ENCODE data around the gene TLN1. TPM values are rescaled to one million over a fixed set of nuclear protein-coding genes. Genes with fewer than 3 reads are reported as not detected.
A peak's percentile ranks its signal among the peaks of the same experiment; 100 is the strongest.

Gene TLN1
- total RNA-seq, 1 experiment from 2014 or later = 109 TPM

DNA sequence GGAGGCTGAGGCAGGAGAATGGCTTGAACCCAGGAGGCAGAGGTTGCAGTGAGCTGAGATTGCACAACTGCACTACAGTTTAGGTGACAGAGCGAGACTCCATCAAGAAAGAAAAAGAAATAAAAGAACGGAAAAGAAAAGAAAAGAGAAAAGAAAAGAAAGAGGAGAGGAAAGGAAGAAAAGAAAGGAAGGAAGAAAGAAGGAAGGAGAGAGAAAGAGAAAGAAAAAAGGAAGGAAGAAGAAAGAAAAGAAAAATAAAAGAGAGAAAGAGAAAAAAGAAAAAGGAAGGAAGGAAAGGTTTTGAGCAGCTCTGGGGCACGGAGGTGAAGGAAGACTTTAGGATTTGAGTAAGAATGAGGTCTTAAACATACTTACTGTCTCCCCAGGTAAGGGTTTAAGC, 18.4 kb downstream of the TLN1 start (continued):
- TF ChIP-seq OVOL2 (CRISPR knock-in tag; IDR thresholded peaks at IDR 0.05; ENCODE audit: borderline replicate concordance) = no peak
- no peak for TF ChIP-seq TCF7 (CRISPR knock-in tag; IDR thresholded peaks at IDR 0.05; ENCODE audit: low read depth)
- TF ChIP-seq, protein P1, sequence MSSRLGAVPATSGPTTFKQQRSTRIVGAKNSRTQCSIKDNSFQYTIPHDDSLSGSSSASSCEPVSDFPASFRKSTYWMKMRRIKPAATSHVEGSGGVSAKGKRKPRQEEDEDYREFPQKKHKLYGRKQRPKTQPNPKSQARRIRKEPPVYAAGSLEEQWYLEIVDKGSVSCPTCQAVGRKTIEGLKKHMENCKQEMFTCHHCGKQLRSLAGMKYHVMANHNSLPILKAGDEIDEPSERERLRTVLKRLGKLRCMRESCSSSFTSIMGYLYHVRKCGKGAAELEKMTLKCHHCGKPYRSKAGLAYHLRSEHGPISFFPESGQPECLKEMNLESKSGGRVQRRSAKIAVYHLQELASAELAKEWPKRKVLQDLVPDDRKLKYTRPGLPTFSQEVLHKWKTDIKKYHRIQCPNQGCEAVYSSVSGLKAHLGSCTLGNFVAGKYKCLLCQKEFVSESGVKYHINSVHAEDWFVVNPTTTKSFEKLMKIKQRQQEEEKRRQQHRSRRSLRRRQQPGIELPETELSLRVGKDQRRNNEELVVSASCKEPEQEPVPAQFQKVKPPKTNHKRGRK (CRISPR knock-in tag; IDR thresholded peaks at IDR 0.05; ENCODE audit: borderline replicate concordance) = no peak
- TF ChIP-seq, protein P2, sequence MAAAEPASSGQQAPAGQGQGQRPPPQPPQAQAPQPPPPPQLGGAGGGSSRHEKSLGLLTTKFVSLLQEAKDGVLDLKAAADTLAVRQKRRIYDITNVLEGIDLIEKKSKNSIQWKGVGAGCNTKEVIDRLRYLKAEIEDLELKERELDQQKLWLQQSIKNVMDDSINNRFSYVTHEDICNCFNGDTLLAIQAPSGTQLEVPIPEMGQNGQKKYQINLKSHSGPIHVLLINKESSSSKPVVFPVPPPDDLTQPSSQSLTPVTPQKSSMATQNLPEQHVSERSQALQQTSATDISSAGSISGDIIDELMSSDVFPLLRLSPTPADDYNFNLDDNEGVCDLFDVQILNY (CRISPR knock-in tag; IDR thresholded peaks at IDR 0.05) = no peak
- TF ChIP-seq, protein P3, sequence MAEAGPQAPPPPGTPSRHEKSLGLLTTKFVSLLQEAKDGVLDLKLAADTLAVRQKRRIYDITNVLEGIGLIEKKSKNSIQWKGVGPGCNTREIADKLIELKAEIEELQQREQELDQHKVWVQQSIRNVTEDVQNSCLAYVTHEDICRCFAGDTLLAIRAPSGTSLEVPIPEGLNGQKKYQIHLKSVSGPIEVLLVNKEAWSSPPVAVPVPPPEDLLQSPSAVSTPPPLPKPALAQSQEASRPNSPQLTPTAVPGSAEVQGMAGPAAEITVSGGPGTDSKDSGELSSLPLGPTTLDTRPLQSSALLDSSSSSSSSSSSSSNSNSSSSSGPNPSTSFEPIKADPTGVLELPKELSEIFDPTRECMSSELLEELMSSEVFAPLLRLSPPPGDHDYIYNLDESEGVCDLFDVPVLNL (CRISPR knock-in tag; IDR thresholded peaks at IDR 0.05; ENCODE audit: borderline replicate concordance, low read depth) = no peak
- TF ChIP-seq TEAD4 (CRISPR knock-in tag; IDR thresholded peaks at IDR 0.05) = no peak
- TF ChIP-seq, protein P4, sequence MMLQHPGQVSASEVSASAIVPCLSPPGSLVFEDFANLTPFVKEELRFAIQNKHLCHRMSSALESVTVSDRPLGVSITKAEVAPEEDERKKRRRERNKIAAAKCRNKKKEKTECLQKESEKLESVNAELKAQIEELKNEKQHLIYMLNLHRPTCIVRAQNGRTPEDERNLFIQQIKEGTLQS (CRISPR knock-in tag; conservative IDR thresholded peaks at IDR 0.05) = no peak
- no peak for TF ChIP-seq NFYB (CRISPR knock-in tag; conservative IDR thresholded peaks at IDR 0.05; ENCODE audit: low read depth)
- no peak for TF ChIP-seq CREM (CRISPR knock-in tag; IDR thresholded peaks at IDR 0.05)

DNA sequence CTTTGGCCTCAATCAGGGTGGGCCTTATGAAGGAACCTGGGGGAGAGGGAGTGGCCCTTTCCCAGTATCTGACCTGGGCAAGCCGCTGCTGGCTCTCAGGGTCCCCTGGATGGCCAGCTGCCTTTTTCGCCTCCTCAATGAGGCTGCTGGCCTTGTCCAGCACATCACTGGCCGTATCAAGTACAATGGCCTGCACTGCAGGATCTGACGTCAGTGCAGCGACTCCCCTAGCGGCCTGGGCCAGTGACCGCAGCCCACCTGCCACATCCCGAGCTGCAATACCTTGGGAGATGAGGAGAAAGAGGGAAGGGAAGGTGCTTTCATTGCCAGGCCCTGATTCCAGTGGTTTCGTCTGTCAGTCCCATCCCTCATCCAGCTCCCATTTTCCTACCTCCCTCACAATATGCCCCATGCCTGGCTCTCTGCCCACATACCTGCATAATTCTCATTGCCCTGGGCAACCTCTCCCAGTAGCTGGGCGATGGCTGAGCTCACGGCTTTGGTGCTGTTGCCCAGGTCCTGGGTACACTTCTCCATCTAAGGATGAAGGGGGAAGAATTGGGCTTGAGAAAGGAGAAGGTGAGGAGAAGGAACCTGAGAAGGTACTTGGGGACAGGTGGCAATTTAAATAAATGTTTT, 19.1 kb downstream of the TLN1 start:
- ChIA-PET CTCF (interaction anchor here (0.7 to 4.1 kb wide), 14 partner anchors 13 to 102 kb away, joined by 3 to 29 read pairs (median 4); partner anchors contain the start of genes ARHGEF39, CREB3 and TLN1), POLR2A (interaction anchor here (0.6 kb wide), 1 partner anchor 23 kb away, joined by 3 read pairs; no protein-coding TSS in a partner anchor)
- no peak overlapping the region for H3K4me3 Mint-ChIP-seq
- TF ChIP-seq, protein P5, sequence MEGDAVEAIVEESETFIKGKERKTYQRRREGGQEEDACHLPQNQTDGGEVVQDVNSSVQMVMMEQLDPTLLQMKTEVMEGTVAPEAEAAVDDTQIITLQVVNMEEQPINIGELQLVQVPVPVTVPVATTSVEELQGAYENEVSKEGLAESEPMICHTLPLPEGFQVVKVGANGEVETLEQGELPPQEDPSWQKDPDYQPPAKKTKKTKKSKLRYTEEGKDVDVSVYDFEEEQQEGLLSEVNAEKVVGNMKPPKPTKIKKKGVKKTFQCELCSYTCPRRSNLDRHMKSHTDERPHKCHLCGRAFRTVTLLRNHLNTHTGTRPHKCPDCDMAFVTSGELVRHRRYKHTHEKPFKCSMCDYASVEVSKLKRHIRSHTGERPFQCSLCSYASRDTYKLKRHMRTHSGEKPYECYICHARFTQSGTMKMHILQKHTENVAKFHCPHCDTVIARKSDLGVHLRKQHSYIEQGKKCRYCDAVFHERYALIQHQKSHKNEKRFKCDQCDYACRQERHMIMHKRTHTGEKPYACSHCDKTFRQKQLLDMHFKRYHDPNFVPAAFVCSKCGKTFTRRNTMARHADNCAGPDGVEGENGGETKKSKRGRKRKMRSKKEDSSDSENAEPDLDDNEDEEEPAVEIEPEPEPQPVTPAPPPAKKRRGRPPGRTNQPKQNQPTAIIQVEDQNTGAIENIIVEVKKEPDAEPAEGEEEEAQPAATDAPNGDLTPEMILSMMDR (IDR thresholded peaks at IDR 0.05) = 0 out of 2 replicates have a peak, but pooled peaks have one; percentile 20
- TF ChIP-seq, protein P6, sequence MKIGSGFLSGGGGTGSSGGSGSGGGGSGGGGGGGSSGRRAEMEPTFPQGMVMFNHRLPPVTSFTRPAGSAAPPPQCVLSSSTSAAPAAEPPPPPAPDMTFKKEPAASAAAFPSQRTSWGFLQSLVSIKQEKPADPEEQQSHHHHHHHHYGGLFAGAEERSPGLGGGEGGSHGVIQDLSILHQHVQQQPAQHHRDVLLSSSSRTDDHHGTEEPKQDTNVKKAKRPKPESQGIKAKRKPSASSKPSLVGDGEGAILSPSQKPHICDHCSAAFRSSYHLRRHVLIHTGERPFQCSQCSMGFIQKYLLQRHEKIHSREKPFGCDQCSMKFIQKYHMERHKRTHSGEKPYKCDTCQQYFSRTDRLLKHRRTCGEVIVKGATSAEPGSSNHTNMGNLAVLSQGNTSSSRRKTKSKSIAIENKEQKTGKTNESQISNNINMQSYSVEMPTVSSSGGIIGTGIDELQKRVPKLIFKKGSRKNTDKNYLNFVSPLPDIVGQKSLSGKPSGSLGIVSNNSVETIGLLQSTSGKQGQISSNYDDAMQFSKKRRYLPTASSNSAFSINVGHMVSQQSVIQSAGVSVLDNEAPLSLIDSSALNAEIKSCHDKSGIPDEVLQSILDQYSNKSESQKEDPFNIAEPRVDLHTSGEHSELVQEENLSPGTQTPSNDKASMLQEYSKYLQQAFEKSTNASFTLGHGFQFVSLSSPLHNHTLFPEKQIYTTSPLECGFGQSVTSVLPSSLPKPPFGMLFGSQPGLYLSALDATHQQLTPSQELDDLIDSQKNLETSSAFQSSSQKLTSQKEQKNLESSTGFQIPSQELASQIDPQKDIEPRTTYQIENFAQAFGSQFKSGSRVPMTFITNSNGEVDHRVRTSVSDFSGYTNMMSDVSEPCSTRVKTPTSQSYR (CRISPR knock-in tag; IDR thresholded peaks at IDR 0.05) = no peak
- H3K9me3 Mint-ChIP-seq = no peaks in the 10 kb centered on the region
- no peak for ATAC-seq
- peaks cover 83% of the 10 kb centered on the region for H3K36me3 Mint-ChIP-seq
- H3K27me3 Mint-ChIP-seq (ENCODE audit: low read depth) = no peaks in the 10 kb centered on the region
- H3K27ac Mint-ChIP-seq = 0 out of 2 replicates have a peak overlapping the region, but pooled peaks have one; percentile 32
- peak; percentile 35 for DNase-seq (ENCODE audit: low spot score)
- no peaks in the 10 kb centered on the region for H3K4me1 Mint-ChIP-seq

Data from WTC11 (cell line).